BLaER1 (cell line): ENCODE results near the gene RNF13.
"Not testable (repeated sequence)": the region's sequence is repeated elsewhere in the genome, so short reads cannot be mapped to it uniquely, and the experiment has no call there.

Source experiments
- H3K27ac ChIP-seq: shearing (Covaris generic); formaldehyde crosslinking; 2 replicates; pipeline ENCODE4 v1.8.1; 2022
- H3K27me3 ChIP-seq: shearing (Covaris generic); formaldehyde crosslinking; 2 replicates; pipeline ENCODE4 v1.8.1; 2022
- H3K36me3 ChIP-seq: shearing (Covaris generic); formaldehyde crosslinking; 2 replicates; pipeline ENCODE4 v1.8.1; 2022
- H3K4me1 ChIP-seq: shearing (Covaris generic); formaldehyde crosslinking; 2 replicates; pipeline ENCODE4 v1.8.1; 2022
- H3K4me2 ChIP-seq: shearing (Covaris generic); formaldehyde crosslinking; 2 replicates; pipeline ENCODE4 v1.8.1; 2022
- H3K4me3 ChIP-seq: shearing (Covaris generic); formaldehyde crosslinking; 2 replicates; pipeline ENCODE4 v1.8.1; 2022
- H3K9ac ChIP-seq: shearing (Covaris generic); formaldehyde crosslinking; 2 replicates; pipeline ENCODE4 v1.8.1; 2022
- H3K9me3 ChIP-seq: shearing (Covaris generic); formaldehyde crosslinking; 2 replicates; pipeline ENCODE4 v1.8.1; 2022
- H4K20me1 ChIP-seq: shearing (Covaris generic); formaldehyde crosslinking; 2 replicates; pipeline ENCODE4 v1.8.1; 2022
- Cebpa-rat ChIP-seq: shearing (Covaris generic); IDR thresholded peaks from 2 replicates; pipeline ENCODE4 v1.8.1; 2022

The RNF13 gene

GRCh38 chr3:149941186-149941585 lies 128.2 kb downstream of the RNF13 start:
- H4K20me1 ChIP-seq: peaks cover 6% of the 10 kb centered on the region; the same call in 1 of the 2 replicates
- no peaks in the 10 kb centered on the region for H3K4me1 ChIP-seq
- H3K4me3 ChIP-seq: no peak overlapping the region
- no peak overlapping the region for H3K4me2 ChIP-seq
- no peaks in the 10 kb centered on the region for H3K27me3 ChIP-seq
- H3K36me3 ChIP-seq: peaks cover 18% of the 10 kb centered on the region
- peaks cover 25% of the 10 kb centered on the region for H3K9me3 ChIP-seq
- TF ChIP-seq Cebpa-rat: no peak
- H3K27ac ChIP-seq: no peak overlapping the region
- no peak overlapping the region for H3K9ac ChIP-seq

DNA sequence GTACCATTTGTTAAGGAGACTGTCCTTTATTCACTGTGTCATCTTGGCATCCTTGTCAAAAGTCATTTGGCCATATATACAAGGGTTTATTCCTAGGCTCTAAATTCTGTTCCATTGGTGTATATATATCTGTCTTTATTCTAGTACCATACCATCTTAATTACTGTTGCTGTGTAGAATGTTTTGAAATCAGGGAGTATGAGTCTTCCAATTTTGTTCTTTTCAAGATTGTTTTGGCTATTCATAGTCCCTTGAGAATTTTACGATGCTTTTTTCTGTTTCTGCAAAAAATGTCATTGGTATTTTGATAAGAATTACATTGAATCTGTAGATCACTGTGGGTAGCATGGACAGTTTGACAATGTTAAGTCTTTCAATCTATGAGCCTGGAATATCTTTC lies 128.9 kb downstream of the RNF13 start:
- H3K36me3 ChIP-seq: peaks cover 18% of the 10 kb centered on the region

DNA sequence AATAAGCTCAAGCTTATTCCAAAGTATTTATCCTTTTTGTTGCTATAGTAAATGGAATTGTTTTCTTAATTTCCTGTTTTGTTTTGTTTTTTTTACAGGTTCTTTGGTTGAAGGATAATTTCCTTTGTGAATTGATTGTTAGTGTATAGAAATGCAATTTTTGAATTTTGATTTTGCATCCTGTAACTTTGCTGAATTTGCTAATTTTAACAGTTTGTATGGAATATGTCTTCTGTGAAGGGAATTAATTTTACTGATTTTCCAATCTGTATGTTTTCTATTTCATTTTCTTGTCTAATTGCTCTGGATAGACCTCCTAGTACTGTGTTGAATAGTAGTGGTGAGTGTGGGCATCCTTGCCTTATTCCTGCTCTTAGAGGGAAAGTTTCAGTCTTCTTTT lies 129.4 kb downstream of the RNF13 start:
- no peak overlapping the region for H3K27ac ChIP-seq
- no peaks in the 10 kb centered on the region for H3K27me3 ChIP-seq
- H3K9ac ChIP-seq: no peak overlapping the region
- H3K4me2 ChIP-seq: no peak overlapping the region
- no peaks in the 10 kb centered on the region for H4K20me1 ChIP-seq
- no peaks in the 10 kb centered on the region for H3K4me1 ChIP-seq
- TF ChIP-seq Cebpa-rat: no peak
- H3K9me3 ChIP-seq: peaks cover 27% of the 10 kb centered on the region
- peaks cover 20% of the 10 kb centered on the region for H3K36me3 ChIP-seq
- H3K4me3 ChIP-seq: no peak overlapping the region

More for the DNA sequence above, 128.9 kb downstream of the RNF13 start:
- Histone ChIP-seq H3K27ac (no peak overlapping the region), H3K4me1 (no peaks in the 10 kb centered on the region), H3K9me3 (peaks cover 25% of the 10 kb centered on the region), H3K4me3 (no peak overlapping the region), H3K9ac (no peak overlapping the region), H3K27me3 (no peaks in the 10 kb centered on the region), H3K4me2 (no peak overlapping the region), H4K20me1 (peaks cover 4% of the 10 kb centered on the region; the same call in 1 of the 2 replicates)
- no peak for TF ChIP-seq Cebpa-rat

DNA sequence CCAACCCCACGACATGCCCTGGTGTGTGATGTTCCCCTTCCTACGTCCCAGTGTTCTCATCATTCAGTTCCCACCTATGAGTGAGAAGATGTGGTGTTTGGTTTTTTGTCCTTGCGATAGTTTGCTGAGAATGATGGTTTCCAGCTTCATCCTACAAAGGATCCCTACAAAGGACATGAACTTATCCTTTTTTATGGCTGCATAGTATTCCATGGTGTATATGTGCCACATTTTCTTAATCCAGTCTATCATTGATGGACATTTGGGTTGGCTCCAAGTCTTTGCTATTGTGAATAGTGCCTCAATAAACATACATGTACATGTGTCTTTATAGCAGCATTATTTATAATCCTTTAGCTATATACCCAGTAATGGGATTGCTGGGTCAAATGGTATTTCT lies 131.0 kb downstream of the RNF13 start:
- H3K4me3 ChIP-seq: not testable (repeated sequence)
- H3K36me3 ChIP-seq: peaks cover 34% of the 10 kb centered on the region

GRCh38 chr3:149947231-149947630 lies 134.2 kb downstream of the RNF13 start:
- H3K9me3 ChIP-seq: peaks cover 28% of the 10 kb centered on the region
- H3K27ac ChIP-seq: no peak overlapping the region
- H3K27me3 ChIP-seq: no peaks in the 10 kb centered on the region
- H3K4me1 ChIP-seq: no peaks in the 10 kb centered on the region
- no peak overlapping the region for H3K4me2 ChIP-seq
- no peak overlapping the region for H3K4me3 ChIP-seq
- H3K9ac ChIP-seq: no peak overlapping the region
- H4K20me1 ChIP-seq: 0 out of 2 replicates have a peak, but pooled peaks cover 9% of the 10 kb centered on the region
- no peak for TF ChIP-seq Cebpa-rat
- peaks cover 54% of the 10 kb centered on the region for H3K36me3 ChIP-seq

More for the DNA sequence above, 131.0 kb downstream of the RNF13 start:
- H3K4me2 ChIP-seq, H3K4me1 ChIP-seq, H3K9ac ChIP-seq, H3K27me3 ChIP-seq, H4K20me1 ChIP-seq, H3K27ac ChIP-seq: not testable (repeated sequence)
- peaks cover 28% of the 10 kb centered on the region for H3K9me3 ChIP-seq

DNA sequence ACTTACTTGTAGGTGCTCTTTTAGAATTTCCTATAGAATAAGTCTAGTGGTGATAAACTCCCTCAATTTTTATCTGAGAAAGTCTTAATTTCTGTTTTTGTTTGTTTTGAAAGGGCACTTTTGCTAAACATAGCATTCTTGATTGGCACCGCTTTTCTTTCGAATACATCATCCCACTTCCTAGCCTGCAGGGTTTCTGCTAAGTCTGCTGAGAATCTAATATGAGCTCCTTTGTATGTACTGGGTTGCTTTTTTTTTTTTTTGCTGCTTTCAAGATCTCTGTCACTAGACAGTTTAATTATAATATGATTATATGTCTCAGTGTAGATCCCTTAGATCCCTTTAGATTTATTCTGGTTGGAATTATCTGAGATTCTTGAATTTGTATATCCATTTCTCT lies 136.2 kb downstream of the RNF13 start:
- no peak overlapping the region for H3K4me3 ChIP-seq
- no peaks in the 10 kb centered on the region for H3K27me3 ChIP-seq
- H4K20me1 ChIP-seq: peaks cover 17% of the 10 kb centered on the region
- peaks cover 50% of the 10 kb centered on the region for H3K36me3 ChIP-seq
- no peak overlapping the region for H3K4me2 ChIP-seq
- H3K4me1 ChIP-seq: peaks cover 4% of the 10 kb centered on the region
- H3K9me3 ChIP-seq: peaks cover 16% of the 10 kb centered on the region
- H3K27ac ChIP-seq: no peak overlapping the region
- H3K9ac ChIP-seq: no peak overlapping the region
- TF ChIP-seq Cebpa-rat: no peak

DNA sequence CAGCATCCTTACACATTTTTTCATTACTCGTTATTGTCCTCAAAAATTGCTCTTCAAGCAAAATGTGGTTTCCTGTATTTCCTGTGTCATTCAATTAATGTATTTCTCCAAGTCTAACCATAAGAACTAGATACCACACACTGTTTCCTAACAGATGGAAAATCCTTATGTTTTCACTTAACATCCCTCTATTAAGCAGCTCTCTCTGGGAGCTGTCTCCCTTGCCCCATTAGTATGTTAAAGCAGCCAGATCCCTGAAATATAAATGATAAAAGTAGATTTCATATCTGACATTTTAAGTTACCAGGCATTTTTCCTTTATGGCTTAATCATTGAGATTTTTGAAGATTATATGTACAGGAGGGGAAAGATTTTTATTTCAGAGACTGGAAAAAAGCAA lies 141.8 kb downstream of the RNF13 start:
- Histone ChIP-seq H3K27me3 (no peaks in the 10 kb centered on the region), H3K9ac (no peak overlapping the region), H4K20me1 (peaks cover 42% of the 10 kb centered on the region), H3K4me2 (peak overlapping the region; percentile 48), H3K4me1 (peaks cover 22% of the 10 kb centered on the region), H3K9me3 (no peaks in the 10 kb centered on the region), H3K4me3 (no peak overlapping the region), H3K27ac (no peak overlapping the region), H3K36me3 (peaks cover 40% of the 10 kb centered on the region)
- TF ChIP-seq Cebpa-rat: no peak

DNA sequence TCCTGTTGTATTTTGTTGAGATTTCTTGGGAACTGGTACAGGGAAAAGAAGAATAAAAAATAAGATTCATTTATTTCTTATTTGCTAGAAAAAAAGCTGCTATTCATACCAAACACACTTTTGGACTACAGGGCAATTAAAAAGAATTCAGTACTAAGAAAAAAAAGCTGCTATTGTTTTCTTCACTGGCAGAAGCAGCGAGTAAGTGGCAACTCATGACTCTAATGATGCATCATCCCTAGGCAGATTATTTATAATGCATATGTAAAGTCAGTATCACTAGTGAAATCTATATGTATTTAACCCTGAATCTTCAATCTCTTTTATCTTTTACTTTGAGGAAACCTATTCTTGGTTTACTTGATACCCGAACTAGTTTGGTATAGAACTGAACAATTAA lies 142.4 kb downstream of the RNF13 start:
- H3K36me3 ChIP-seq: peaks cover 40% of the 10 kb centered on the region
- H3K4me1 ChIP-seq: peaks cover 22% of the 10 kb centered on the region
- H3K9me3 ChIP-seq: no peaks in the 10 kb centered on the region
- H3K27me3 ChIP-seq: no peaks in the 10 kb centered on the region
- peaks cover 42% of the 10 kb centered on the region for H4K20me1 ChIP-seq
- H3K27ac ChIP-seq: no peak overlapping the region
- TF ChIP-seq Cebpa-rat: no peak
- no peak overlapping the region for H3K4me3 ChIP-seq
- no peak overlapping the region for H3K9ac ChIP-seq
- no peak overlapping the region for H3K4me2 ChIP-seq

GRCh38 chr3:149957361-149958125 lies 144.5 kb downstream of the RNF13 start:
- H3K9ac ChIP-seq: no peak overlapping the region
- no peak overlapping the region for H3K27ac ChIP-seq
- peaks cover 22% of the 10 kb centered on the region for H3K4me1 ChIP-seq
- no peaks in the 10 kb centered on the region for H3K27me3 ChIP-seq
- H3K4me3 ChIP-seq: no peak overlapping the region
- H3K4me2 ChIP-seq: no peak overlapping the region
- no peaks in the 10 kb centered on the region for H3K9me3 ChIP-seq
- TF ChIP-seq Cebpa-rat: no peak
- peaks cover 47% of the 10 kb centered on the region for H4K20me1 ChIP-seq
- peaks cover 29% of the 10 kb centered on the region; the same call in 1 of the 2 replicates for H3K36me3 ChIP-seq

- Histone ChIP-seq H3K27me3 (no peaks in the 10 kb centered on the region), H4K20me1 (peaks cover 54% of the 10 kb centered on the region), H3K27ac (no peak overlapping the region), H3K9me3 (no peaks in the 10 kb centered on the region), H3K4me3 (no peak overlapping the region), H3K4me1 (peaks cover 22% of the 10 kb centered on the region), H3K4me2 (no peak overlapping the region), H3K36me3 (peaks cover 26% of the 10 kb centered on the region; the same call in 1 of the 2 replicates), H3K9ac (no peak overlapping the region)
- TF ChIP-seq Cebpa-rat: no peak
Observed at GRCh38 chr3:149958171-149958796, 145.3 kb downstream of the RNF13 start.
